HG03432 (cell line): Measurements from ENCODE around the gene CSRP1.
"Not testable (repeated sequence)": the region's sequence is repeated elsewhere in the genome, so short reads cannot be mapped to it uniquely, and the experiment has no call there.

Experiments used
- ATAC-seq: cut with Tn5 transposase; IDR thresholded peaks from one replicate; pipeline ENCODE4 v1.9.1; 2021; ENCODE audit warnings: mild to moderate bottlenecking, moderate library complexity; ENCODE audit not compliant: unreplicated experiment

CSRP1 gene

GRCh38 chr1:201538612-201539551 is 32.0 kb upstream of the CSRP1 start, which contains the start of gene NAV1:
TSS of gene NAV1 (plus strand) at chr1:201539127. CDS start at chr1:201622885, 83,758 bp downstream.
- ATAC-seq: no peak

DNA sequence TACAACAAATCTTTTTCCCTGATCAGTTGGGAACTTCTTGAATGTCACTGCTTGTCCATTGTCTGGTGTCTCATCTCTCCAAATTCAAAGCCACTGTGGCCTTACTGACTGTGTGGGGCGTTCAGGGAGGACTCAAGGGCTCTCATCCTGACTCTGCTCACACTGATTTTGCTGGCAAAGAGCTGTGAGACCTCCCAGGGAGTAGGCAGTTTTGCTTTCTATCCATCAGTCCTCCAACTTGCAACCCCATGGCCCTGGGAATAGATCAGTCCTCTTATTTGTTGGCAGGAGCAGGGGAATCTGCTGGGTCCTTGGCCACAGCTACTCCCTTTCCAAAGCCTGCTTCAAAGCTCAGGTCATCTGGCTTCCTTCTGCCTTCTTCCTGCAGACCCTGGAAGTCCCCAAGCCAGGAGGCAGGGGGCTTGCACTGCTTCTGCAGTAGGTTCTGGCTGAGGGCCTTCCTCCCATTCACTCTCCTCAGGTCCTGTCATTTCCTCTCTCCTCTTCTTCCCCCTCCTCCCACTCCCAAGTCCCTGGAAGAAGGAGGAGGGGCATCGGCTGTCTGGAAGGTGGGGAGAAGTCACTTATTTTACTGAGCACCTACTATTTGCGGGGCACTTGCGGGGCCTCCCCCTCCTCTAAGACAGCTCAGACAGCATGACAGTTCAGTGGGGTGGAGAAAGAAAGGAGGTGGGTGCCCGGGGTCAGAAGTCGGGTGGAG is 31.1 kb upstream of the CSRP1 start:
- no peak for ATAC-seq

GRCh38 chr1:201537467-201537866 is 30.5 kb upstream of the CSRP1 start:
- ATAC-seq: no peak

GRCh38 chr1:201537028-201537427 is 30.1 kb upstream of the CSRP1 start:
- ATAC-seq: no peak

- ATAC-seq: no peak
These were observed 29.6 kb upstream of the CSRP1 start for GRCh38 chr1:201536558-201536957.

GRCh38 chr1:201535919-201536245 is 29.0 kb upstream of the CSRP1 start:
- ATAC-seq: no peak

DNA sequence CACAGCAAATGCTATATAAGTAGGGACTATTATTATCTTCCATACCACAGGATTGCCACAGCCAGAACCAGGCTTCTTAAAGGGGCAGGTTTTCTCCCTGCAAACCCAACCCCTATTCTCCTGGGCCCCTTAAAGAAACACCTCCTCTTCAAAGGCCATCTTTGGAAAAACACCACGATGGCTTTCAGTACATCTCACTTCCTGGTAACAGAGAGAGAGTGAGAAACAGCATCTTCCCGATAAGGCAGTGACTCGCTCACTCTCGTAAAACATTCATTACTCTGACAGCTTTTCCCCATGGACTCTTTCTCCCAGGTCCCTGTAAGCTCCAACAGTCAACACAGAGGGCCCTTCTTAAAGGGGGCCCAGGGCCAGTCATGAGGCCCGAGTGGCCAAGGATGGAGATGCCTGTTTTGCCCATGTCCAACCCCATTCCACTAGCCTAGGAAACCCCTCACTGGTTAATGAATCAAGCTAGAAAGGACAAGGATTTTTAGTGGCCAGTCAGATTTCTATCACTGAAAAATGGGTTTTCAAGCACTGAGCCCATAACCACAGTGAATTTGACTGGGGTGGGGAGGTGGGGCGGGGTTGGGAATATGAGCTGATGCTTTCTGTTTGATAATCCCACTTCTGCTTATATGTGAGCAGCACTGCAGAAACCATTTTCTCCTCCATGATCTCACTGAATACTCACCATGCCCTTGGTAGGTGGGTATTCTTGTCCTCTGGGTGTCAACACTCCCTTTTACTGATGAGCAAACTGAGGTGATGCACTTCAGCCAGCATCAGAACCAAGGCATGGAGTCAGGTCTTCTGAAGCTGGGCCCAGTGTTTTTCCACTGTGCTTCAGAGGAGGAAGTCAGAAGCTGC is 28.4 kb upstream of the CSRP1 start:
- ATAC-seq: no peak

- ATAC-seq: no peak
These were observed 26.9 kb upstream of the CSRP1 start for GRCh38 chr1:201533836-201534235.

DNA sequence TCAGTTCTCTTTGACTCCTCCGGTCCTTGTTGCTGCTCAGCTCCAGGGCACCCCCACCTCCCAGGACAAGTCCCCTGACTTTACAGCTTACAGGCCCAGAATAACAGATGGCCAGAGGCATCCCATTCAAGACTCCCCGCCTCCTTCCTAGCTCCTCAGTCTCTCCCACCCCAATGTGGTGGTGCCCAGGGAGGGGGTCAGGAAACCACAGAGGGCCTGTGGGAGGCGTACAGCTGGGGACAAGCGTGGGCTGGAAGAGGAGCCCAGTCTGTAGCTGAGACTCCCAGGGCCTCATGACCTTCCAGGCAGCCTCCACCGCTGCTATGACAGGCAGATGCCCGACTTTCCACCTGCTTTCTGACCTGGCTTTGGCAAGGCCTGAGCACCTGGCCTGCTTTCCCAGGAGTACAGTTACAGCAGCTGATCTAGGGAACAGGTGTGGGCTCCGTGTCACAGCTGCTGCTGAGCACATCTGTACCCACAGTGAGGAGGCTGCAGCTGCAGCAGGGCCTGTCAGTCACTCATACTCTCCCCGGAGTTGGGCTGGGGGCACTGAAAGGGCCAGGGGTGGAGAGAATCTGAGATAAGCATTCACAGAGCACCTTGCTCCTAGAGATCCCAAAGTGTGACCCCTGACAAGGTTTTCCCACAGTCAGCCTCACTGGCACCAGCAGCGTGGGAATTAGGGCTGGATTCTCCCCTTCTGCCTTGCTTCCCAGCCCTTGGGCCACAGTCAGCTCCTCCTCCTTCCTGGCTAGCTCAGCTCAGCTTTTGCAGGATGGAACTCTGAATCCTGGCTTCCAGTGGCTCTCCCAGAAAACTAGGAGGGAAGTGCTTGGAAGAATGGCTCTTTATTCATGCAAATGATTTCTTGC is 24.9 kb upstream of the CSRP1 start:
- no peak for ATAC-seq

GRCh38 chr1:201530741-201531531 is 24.0 kb upstream of the CSRP1 start:
- no peak for ATAC-seq

- no peak for ATAC-seq
These were observed 21.8 kb upstream of the CSRP1 start for GRCh38 chr1:201528631-201529252.

DNA sequence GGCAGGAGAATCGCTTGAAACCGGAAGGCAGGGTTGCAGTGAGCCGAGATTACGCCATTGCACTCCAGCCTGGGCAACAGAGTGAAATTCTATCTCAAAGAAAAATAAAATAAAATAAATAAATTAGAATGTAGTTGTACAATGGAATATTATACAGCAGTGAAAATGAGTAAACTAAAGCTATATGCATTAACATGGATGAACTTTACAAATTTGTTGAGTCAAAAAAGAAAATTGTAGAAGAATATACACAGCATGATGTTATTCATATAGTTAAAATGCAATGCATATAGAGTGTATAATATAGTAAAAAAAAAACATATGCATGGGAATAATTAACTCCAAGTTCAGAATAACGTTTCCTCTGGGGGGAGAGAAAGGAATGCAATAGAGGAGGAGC is 21.0 kb upstream of the CSRP1 start:
- ATAC-seq: no peak

GRCh38 chr1:201525193-201525778 is 18.4 kb upstream of the CSRP1 start:
- ATAC-seq: no peak

DNA sequence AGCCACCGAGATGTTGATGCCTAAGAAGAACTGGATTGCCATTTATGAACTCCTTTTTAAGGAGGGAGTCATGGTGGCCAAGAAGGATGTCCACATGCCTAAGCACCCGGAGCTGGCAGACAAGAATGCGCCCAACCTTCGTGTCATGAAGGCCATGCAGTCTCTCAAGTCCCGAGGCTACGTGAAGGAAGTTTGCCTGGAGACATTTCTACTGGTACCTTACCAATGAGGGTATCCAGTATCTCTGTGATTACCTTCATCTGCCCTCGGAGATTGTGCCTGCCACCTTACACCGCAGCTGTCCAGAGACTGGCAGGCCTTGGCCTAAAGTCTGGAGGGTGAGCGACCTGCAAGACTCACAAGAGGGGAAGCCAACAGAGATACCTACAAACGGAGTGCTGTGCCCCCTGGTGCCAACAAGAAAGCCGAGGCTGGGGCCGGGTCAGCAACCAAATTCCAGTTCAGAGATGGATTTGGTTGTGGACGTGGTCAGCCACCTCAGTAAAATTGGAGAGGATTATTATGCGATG is 13.2 kb upstream of the CSRP1 start:
- not testable (repeated sequence) for ATAC-seq

GRCh38 chr1:201518071-201518470 is 11.1 kb upstream of the CSRP1 start:
- no peak for ATAC-seq

DNA sequence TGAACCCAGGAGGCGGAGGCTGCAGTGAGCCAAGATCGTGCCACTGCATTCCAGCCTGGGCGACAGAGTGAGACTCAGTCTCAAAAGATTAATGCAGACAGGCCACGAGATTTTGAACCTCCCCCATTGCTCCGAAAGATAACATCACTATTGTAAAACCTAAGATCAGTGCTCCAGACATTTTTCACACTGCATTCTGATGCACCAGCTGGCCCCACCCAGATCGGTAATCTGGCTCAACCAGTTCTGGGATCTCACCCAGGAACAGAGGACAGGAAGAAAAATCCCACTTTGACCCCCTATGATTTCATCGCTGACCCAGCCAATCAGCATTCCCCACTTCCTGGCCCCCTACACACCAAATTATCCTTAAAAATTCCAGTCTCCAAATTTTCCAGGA is 10.7 kb upstream of the CSRP1 start:
- no peak for ATAC-seq

- no peak for ATAC-seq
These were observed 9.7 kb upstream of the CSRP1 start for GRCh38 chr1:201516511-201517127.

DNA sequence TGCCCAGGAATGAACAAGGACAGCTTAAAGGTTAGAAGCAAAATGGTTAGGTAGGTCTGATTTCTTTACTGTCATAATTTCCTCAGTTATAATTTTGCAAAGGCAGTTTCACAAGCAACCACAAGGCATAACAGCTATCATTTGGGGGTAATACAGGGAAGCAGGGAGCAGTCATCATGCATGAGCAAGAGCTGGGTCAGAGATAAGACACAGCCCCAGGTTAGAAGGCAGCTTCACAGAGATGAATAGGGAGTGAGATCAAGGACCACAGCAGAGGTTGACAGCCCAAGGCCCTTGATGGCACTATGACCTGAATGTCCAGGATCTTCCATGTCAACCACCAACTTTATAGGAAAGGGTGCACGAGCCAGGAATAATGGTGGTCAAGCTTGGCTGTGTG is 9.0 kb upstream of the CSRP1 start:
- no peak for ATAC-seq
